Measurements from ENCODE around the gene GOLPH3. TPM values are rescaled to one million over a fixed set of nuclear protein-coding genes. Genes with fewer than 3 reads are reported as not detected.

GOLPH3 gene
- total and polyA plus RNA-seq, 12 donors: 23.2 to 69.5 (median 38.0) TPM

DNA sequence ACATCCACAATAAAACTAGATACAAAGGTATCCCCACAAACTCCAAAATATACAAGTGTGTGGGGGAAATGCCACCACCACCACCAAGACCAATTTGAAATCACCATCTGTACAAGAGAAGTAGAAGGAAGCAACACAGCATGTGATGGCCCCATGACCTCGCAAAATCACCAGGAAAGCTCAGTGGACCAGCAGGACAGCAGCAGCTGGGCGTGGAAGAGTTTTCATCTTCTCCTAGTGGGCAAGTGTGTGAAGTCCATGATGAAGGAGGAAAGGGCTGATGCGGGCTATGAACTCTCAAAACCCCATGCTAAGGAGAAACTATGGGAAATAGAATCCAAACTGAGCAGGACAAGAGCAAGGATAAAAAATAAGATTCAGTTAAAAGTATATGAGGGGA lies 58.1 kb downstream of the GOLPH3 start:
- peak in 2 of 8 donors; percentile 20 to 37 for ATAC-seq
- 88 to 89% methylated on average over 3 of the region's 3 CpGs for WGBS, 2 donors
- Histone ChIP-seq H3K36me3 (peaks cover 0 to 82% (median 19%) of the 10 kb centered on the region in 9 donors), H3K9me3 (no peaks in the 10 kb centered on the region), H3K27ac (no peak overlapping the region), H3K27me3 (no peaks in the 10 kb centered on the region), H3K4me3 (no peak overlapping the region), H3K4me1 (peaks cover 0 to 9% (median 0%) of the 10 kb centered on the region in 9 donors)
- intact Hi-C loops (cut with DNase I): no loop called here
- DNase-seq: no peak
- TF ChIP-seq, protein P1, sequence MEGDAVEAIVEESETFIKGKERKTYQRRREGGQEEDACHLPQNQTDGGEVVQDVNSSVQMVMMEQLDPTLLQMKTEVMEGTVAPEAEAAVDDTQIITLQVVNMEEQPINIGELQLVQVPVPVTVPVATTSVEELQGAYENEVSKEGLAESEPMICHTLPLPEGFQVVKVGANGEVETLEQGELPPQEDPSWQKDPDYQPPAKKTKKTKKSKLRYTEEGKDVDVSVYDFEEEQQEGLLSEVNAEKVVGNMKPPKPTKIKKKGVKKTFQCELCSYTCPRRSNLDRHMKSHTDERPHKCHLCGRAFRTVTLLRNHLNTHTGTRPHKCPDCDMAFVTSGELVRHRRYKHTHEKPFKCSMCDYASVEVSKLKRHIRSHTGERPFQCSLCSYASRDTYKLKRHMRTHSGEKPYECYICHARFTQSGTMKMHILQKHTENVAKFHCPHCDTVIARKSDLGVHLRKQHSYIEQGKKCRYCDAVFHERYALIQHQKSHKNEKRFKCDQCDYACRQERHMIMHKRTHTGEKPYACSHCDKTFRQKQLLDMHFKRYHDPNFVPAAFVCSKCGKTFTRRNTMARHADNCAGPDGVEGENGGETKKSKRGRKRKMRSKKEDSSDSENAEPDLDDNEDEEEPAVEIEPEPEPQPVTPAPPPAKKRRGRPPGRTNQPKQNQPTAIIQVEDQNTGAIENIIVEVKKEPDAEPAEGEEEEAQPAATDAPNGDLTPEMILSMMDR (IDR thresholded peaks at IDR 0.05): no peak

DNA sequence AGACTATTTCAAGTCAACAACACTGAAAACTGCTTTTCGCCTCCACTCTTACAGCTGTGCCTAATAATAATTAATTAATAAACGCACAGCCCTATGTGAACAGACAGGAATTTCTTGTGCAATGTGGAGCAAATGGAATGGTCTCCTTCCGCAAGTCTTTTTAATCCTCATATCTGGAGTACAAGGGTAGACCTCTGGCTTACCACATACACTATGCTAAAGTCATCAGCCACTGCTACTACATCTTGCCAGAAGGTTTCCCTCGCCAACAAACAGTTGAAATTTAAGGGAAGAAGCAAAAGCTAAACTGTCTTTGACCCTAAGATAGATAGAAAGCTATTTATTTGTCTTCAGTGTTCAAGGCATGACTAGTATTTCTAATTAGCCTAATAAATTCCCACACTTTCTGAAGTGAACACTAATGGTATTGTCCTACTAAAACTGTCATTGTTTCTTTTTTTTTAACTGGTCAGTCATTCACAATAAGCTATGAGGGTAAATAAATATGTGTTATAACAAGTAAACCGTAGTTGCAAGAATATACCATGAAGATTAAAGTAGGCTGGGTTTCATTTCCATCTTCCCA lies 63.9 kb downstream of the GOLPH3 start:
- peaks cover 0 to under 1% (median 0%) of the 10 kb centered on the region in 9 donors for H3K4me1 ChIP-seq
- 88 to 90% methylated on average over 5 of the region's 5 CpGs for WGBS, 2 donors
- intact Hi-C loops (cut with DNase I): no loop called here
- TF ChIP-seq, protein P1 (IDR thresholded peaks at IDR 0.05): no peak
- peaks cover 0 to 97% (median 41%) of the 10 kb centered on the region in 9 donors for H3K36me3 ChIP-seq
- H3K27ac ChIP-seq: no peak overlapping the region
- H3K4me3 ChIP-seq: no peak overlapping the region
- no peaks in the 10 kb centered on the region for H3K9me3 ChIP-seq
- no peak for DNase-seq
- H3K27me3 ChIP-seq: no peaks in the 10 kb centered on the region
- ATAC-seq: no peak

DNA sequence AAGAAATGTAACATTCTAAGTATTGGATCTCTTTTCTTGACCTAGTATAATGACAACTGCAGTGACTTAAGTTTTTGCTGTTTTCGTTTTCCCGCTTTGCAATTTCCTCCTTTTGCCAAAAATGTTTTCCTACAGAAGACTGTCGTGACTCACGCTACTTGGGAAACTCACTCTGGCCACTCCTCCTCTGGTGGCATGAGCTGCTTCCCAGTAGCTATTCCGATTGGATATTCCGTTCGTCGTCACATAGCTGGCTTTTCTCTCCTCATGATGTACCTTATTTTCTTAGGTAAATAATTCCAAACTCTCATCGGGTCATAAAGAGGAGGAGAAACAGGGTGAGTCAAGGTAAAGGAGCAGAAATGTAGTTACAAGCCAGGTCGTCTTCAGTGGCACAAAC lies 64.9 kb downstream of the GOLPH3 start:
- no peak overlapping the region for H3K27ac ChIP-seq
- H3K27me3 ChIP-seq: no peaks in the 10 kb centered on the region
- 88 to 89% methylated on average over 10 of the region's 10 CpGs for WGBS, 2 donors
- TF ChIP-seq, protein P1 (IDR thresholded peaks at IDR 0.05): no peak
- no peaks in the 10 kb centered on the region for H3K9me3 ChIP-seq
- DNase-seq: no peak
- no peaks in the 10 kb centered on the region for H3K4me1 ChIP-seq
- ATAC-seq: peak in 1 of 8 donors; percentile 41
- intact Hi-C loops (cut with DNase I): loop anchor here in 2 of 10 donors (2.0 to 10.0 kb wide), 2 partner anchors 56 to 476 kb away; partner anchors contain the start of gene SUB1 (in 1 of the 2)
- H3K4me3 ChIP-seq: no peak overlapping the region
- peaks cover 0 to 100% (median 50%) of the 10 kb centered on the region in 9 donors for H3K36me3 ChIP-seq

DNA sequence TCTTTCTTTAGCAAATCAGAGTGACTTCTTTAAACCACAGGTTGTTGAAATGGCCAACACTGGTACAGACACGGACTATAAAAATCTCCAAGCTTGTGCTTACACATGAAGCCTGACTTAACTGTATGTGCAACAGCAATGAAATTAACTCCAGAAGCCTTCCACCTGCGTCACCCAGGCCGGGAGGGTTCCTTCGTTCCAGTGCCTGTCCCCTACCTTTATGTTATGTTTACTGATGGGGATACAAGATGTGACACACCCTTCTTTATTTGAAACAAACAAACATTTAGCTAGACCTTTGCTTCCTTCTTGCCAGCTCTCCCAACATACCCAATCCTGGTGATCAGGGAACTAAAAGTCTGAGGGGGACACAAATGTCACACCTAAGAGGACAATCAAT lies 66.0 kb downstream of the GOLPH3 start:
- 88 to 89% methylated on average over 4 of the region's 4 CpGs for WGBS, 2 donors
- DNase-seq (no peak), ATAC-seq (no peak)
- Histone ChIP-seq H3K36me3 (peaks cover 0 to 100% (median 60%) of the 10 kb centered on the region in 9 donors), H3K27me3 (no peaks in the 10 kb centered on the region), H3K4me1 (no peaks in the 10 kb centered on the region), H3K4me3 (no peak overlapping the region), H3K27ac (no peak overlapping the region), H3K9me3 (no peaks in the 10 kb centered on the region)
- TF ChIP-seq, protein P1 (IDR thresholded peaks at IDR 0.05): no peak
- intact Hi-C loops (cut with DNase I): loop anchor here in 2 of 10 donors (2.0 to 10.0 kb wide), 2 partner anchors 57 to 477 kb away; partner anchors contain the start of gene SUB1 (in 1 of the 2)

Data from heart right ventricle (tissue), 16 donors.